Ovary (tissue), 9 donors: Measurements from ENCODE around the gene TLL2. TPM values are rescaled to one million over a fixed set of nuclear protein-coding genes. Genes with fewer than 3 reads are reported as not detected.

Source experiments
- DNase-seq, 5 donors: peaks; one replicate each; pipeline ENCODE4 v3.0.0-alpha.2; 2019 to 2020
- H3K27ac ChIP-seq, 2 donors: fragments of 200-600 bp; one replicate each; pipeline versions ENCODE4 v1.5.1 to v1.8.0; 2019 to 2022
- H3K27me3 ChIP-seq: fragments of 200-600 bp; one replicate; pipeline ENCODE4 v1.8.0; 2022
- H3K36me3 ChIP-seq: fragments of 200-600 bp; sonication (generic); one replicate; pipeline ENCODE4 v1.5.1; 2019
- H3K4me1 ChIP-seq: one replicate; pipeline ENCODE4 v1.8.1; 2013; ENCODE audit warnings: mild to moderate bottlenecking, moderate library complexity; ENCODE audit not compliant: insufficient read depth
- H3K4me3 ChIP-seq: fragments of 200-600 bp; sonication (generic); one replicate; pipeline ENCODE4 v1.5.1; 2017
- H3K9me3 ChIP-seq, 2 donors: fragments of 200-600 bp in 1 of 2; sonication (generic) in 1 of 2; one replicate each; pipeline versions ENCODE4 v1.5.1 to v1.8.1; 2013 to 2019; ENCODE audit warnings: mild to moderate bottlenecking in 1 of 2, moderate library complexity in 1 of 2
- EP300 ChIP-seq: sonication (generic); formaldehyde crosslinking; IDR thresholded peaks from one replicate; pipeline ENCODE4 v1.6.1; 2017; ENCODE audit warnings: antibody characterized with exemption
- POLR2A ChIP-seq: fragments of 450-650 bp; IDR thresholded peaks from one replicate; pipeline ENCODE4 v1.6.1; 2017; ENCODE audit warnings: antibody characterized with exemption, mild to moderate bottlenecking, moderate library complexity
- WGBS, 3 donors: extraction: QIAGEN DNeasy Blood & Tissue Kit in 1 of 3; methylation state at CpG; one replicate each; pipeline versions ENCODE4 v1.1.5 to v1.1.7; 2013 to 2017; 5-methylcytosine and 5-hydroxymethylcytosine counted together
- intact Hi-C, 4 donors: fragments of 100-400 bp; cut with DNase I; formaldehyde crosslinking; loops; one replicate each; pipeline versions ENCODE4 v1.11.0 to v1.15.1; 2022 to 2023
- polyA plus RNA-seq, 2 donors: library from polyadenylated mRNA; stranded (reverse); fragments of 200-250 nt in 1 of 2; fragments of 350-450 nt in 1 of 2; fragmentation: Illumina TruSeq in 1 of 2; extraction: RNeasy Lipid Tissue Mini Kit (QIAGEN cat#74804) in 1 of 2; gene quantifications; one replicate each; pipeline ENCODE4 v1.2.3, GENCODE V29; 2013 to 2014
- total RNA-seq, 7 donors: library from RNA; depleted of rRNA in 2 of 7; stranded (reverse); fragments of >200 nt in 2 of 7; fragmentation: NEBNext Ultra II Directional in 3 of 7; extraction: Animal tissue kit (Norgen Biotek cat#: 25700) in 3 of 7; gene quantifications; one replicate each; pipeline versions ENCODE4 v1.1.0 to v1.2.4, GENCODE V29; 2016 to 2023
- TF ChIP-seq, protein P1 (sequence below), 3 donors: fragments of 450-650 bp in 2 of 3; fragments of 200-600 bp in 1 of 3; IDR thresholded peaks; one replicate each; pipeline versions ENCODE4 v1.5.1 to v1.8.0; 2016 to 2022; ENCODE audit warnings: antibody characterized with exemption in 3 of 3, mild to moderate bottlenecking in 1 of 3
- donor health status: DM: no; HTN: no; CAD: no; lungs with moderate emphysema.
- donor health status: DM: no; HTN: no; CAD: no.
- donor health status: Bipolar disorder and iron deficiency.
- donor health status: DM: yes; HTN: yes; CAD: no.
- donor health status: DM: no; HTN: no; CAD: no.
- donor health status: DM: yes; HTN: yes; CAD: no.

TLL2 gene
- total and polyA plus RNA-seq, 9 donors: 0.07 to 0.68 (median 0.29) TPM; not detected in 1

DNA sequence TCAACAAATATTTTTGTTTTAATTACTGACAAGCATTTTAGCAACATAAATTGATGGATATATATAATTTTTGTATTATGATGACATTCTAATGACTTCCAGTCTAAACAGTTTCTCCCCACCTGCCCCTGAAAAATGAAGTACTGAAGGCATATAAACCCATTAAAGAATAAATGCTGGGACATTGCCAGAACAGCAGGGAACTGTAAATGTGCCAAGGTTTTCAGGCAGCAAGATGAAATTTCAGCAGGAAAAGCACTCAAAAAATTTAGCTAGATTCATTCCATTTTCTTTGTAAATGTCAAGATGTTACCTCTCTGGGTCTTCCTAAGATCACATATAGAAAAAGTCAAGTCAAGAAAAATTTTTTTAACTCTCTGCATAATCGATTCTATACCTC is 11.0 kb upstream of the TLL2 start:
- Histone ChIP-seq H3K4me1 (no peaks in the 10 kb centered on the region), H3K9me3 (no peaks in the 10 kb centered on the region), H3K36me3 (no peaks in the 10 kb centered on the region), H3K4me3 (no peak overlapping the region), H3K27me3 (no peaks in the 10 kb centered on the region), H3K27ac (no peak overlapping the region)
- DNase-seq: no peak
- TF ChIP-seq, protein P1, sequence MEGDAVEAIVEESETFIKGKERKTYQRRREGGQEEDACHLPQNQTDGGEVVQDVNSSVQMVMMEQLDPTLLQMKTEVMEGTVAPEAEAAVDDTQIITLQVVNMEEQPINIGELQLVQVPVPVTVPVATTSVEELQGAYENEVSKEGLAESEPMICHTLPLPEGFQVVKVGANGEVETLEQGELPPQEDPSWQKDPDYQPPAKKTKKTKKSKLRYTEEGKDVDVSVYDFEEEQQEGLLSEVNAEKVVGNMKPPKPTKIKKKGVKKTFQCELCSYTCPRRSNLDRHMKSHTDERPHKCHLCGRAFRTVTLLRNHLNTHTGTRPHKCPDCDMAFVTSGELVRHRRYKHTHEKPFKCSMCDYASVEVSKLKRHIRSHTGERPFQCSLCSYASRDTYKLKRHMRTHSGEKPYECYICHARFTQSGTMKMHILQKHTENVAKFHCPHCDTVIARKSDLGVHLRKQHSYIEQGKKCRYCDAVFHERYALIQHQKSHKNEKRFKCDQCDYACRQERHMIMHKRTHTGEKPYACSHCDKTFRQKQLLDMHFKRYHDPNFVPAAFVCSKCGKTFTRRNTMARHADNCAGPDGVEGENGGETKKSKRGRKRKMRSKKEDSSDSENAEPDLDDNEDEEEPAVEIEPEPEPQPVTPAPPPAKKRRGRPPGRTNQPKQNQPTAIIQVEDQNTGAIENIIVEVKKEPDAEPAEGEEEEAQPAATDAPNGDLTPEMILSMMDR (IDR thresholded peaks at IDR 0.05): no peak
- no peak for TF ChIP-seq POLR2A
- no peak for TF ChIP-seq EP300
- WGBS, 3 donors: 58 to 64% (median 59%) methylated on average over 1 of the region's 1 CpG
- intact Hi-C loops: no loop called here

- no peak for TF ChIP-seq EP300
- no peak for TF ChIP-seq POLR2A
- TF ChIP-seq, protein P1 (IDR thresholded peaks at IDR 0.05): no peak
- 82 to 93% (median 93%) methylated on average over 1 of the region's 1 CpG for WGBS, 3 donors
- Histone ChIP-seq H3K4me3 (no peak overlapping the region), H3K27me3 (no peaks in the 10 kb centered on the region), H3K4me1 (peaks cover 9% of the 10 kb centered on the region), H3K36me3 (no peaks in the 10 kb centered on the region), H3K27ac (no peak overlapping the region), H3K9me3 (no peaks in the 10 kb centered on the region)
- intact Hi-C loops: no loop called here
- DNase-seq: no peak
These were observed 3.6 kb upstream of the TLL2 start for GRCh38 chr10:96517284-96517683.

GRCh38 chr10:96516337-96516736 is 2.6 kb upstream of the TLL2 start:
- 72 to 89% (median 80%) methylated on average over 2 of the region's 2 CpGs for WGBS, 3 donors
- intact Hi-C loops: no loop called here
- no peaks in the 10 kb centered on the region for H3K36me3 ChIP-seq
- peaks cover 10% of the 10 kb centered on the region for H3K4me1 ChIP-seq
- H3K27me3 ChIP-seq: no peaks in the 10 kb centered on the region
- DNase-seq: no peak
- no peak for TF ChIP-seq POLR2A
- TF ChIP-seq EP300: no peak
- TF ChIP-seq, protein P1 (IDR thresholded peaks at IDR 0.05): no peak
- no peak overlapping the region for H3K27ac ChIP-seq
- no peaks in the 10 kb centered on the region for H3K9me3 ChIP-seq
- no peak overlapping the region for H3K4me3 ChIP-seq

GRCh38 chr10:96513305-96513697 is 425 bp downstream of the TLL2 start:
- peaks cover 10% of the 10 kb centered on the region for H3K4me1 ChIP-seq
- intact Hi-C loops: loop anchor here in 2 of 4 donors (5.0 kb wide), 2 partner anchors 116 to 121 kb away; no protein-coding TSS in a partner anchor
- TF ChIP-seq, protein P1 (IDR thresholded peaks at IDR 0.05): no peak
- no peak for TF ChIP-seq POLR2A
- no peak for TF ChIP-seq EP300
- H3K36me3 ChIP-seq: no peaks in the 10 kb centered on the region
- no peaks in the 10 kb centered on the region for H3K27me3 ChIP-seq
- no peak for DNase-seq
- peak overlapping the region; percentile 41 for H3K4me3 ChIP-seq
- no peak overlapping the region for H3K27ac ChIP-seq
- no peaks in the 10 kb centered on the region for H3K9me3 ChIP-seq
- WGBS, 3 donors: 0 to 1% (median 0%) methylated on average over 23 to 31 of the region's 31 CpGs
